Gastrocnemius medialis (tissue), 4 donors: ENCODE results near the gene RBM23.

Source experiments
- CTCF ChIP-seq, 5 experiments: fragments of 450-650 bp in 3 of 5; fragments of 200-600 bp in 2 of 5; sonication (generic) in 2 of 5; IDR thresholded peaks in 4 of 5; conservative IDR thresholded peaks in 1 of 5; 1 replicate in 4 of 5; 2 replicates in 1 of 5; pipeline ENCODE4 v1.5.1; 2016 to 2019; ENCODE audit warnings: antibody characterized with exemption in 5 of 5, mild to moderate bottlenecking in 3 of 5, moderate library complexity in 3 of 5
- POLR2A ChIP-seq, 2 donors: fragments of 450-650 bp; IDR thresholded peaks; one replicate each; pipeline ENCODE4 v1.6.1; 2017; ENCODE audit warnings: antibody characterized with exemption in 2 of 2, mild to moderate bottlenecking in 2 of 2, moderate library complexity in 2 of 2

GRCh38 chr14:22882064-22882463 is 36.9 kb downstream of the RBM23 start:
- TF ChIP-seq CTCF (IDR thresholded peaks at IDR 0.05 in 4 of 5, conservative IDR thresholded peaks at IDR 0.05 in 1 of 5) (no peak), POLR2A (IDR thresholded peaks at IDR 0.05) (no peak)
